Gastrocnemius medialis (tissue), 4 donors: Measurements from ENCODE around the gene PLB1. TPM values are rescaled to one million over a fixed set of nuclear protein-coding genes. Genes with fewer than 3 reads are reported as not detected.

Experiments
- ATAC-seq, 2 donors: fragments of 150-250 bp; one replicate each; pipeline ENCODE4 v1.9.1; 2016
- DNase-seq, 2 donors: peaks; one replicate each; pipeline ENCODE4 v3.0.0-alpha.2; 2019
- H3K27ac ChIP-seq, 4 donors: fragments of 200-600 bp; sonication (generic); 1 replicate in 1 of 4; 2 replicates in 3 of 4; pipeline ENCODE4 v1.5.1; 2016 to 2018; ENCODE audit warnings: mild to moderate bottlenecking in 2 of 4, moderate library complexity in 1 of 4
- H3K27me3 ChIP-seq, 3 donors: fragments of 200-600 bp; sonication (generic) in 2 of 3; 1 replicate in 1 of 3; 2 replicates in 2 of 3; pipeline versions ENCODE4 v1.5.1 to v1.6.0; 2016 to 2019; ENCODE audit warnings: mild to moderate bottlenecking in 1 of 3, moderate library complexity in 1 of 3
- H3K36me3 ChIP-seq, 2 donors: fragments of 200-600 bp; sonication (generic) in 1 of 2; one replicate each; pipeline ENCODE4 v1.5.1; 2017 to 2018
- H3K4me1 ChIP-seq, 2 donors: fragments of 200-600 bp; sonication (generic) in 1 of 2; one replicate each; pipeline ENCODE4 v1.5.1; 2016 to 2017; ENCODE audit warnings: mild to moderate bottlenecking in 2 of 2
- H3K4me3 ChIP-seq, 4 donors: fragments of 200-600 bp; sonication (generic) in 3 of 4; 1 replicate in 1 of 4; 2 replicates in 3 of 4; pipeline ENCODE4 v1.5.1; 2016 to 2019; ENCODE audit warnings: mild to moderate bottlenecking in 2 of 4
- H3K9me3 ChIP-seq, 3 donors: fragments of 200-600 bp; sonication (generic) in 2 of 3; 1 replicate in 1 of 3; 2 replicates in 2 of 3; pipeline ENCODE4 v1.5.1; 2016 to 2019
- POLR2A ChIP-seq, 2 donors: fragments of 450-650 bp; IDR thresholded peaks; one replicate each; pipeline ENCODE4 v1.6.1; 2017; ENCODE audit warnings: antibody characterized with exemption in 2 of 2, mild to moderate bottlenecking in 2 of 2, moderate library complexity in 2 of 2
- in situ Hi-C, 4 donors: fragments of 200-750 bp; cut with MboI; loops; one replicate each; pipeline versions ENCODE4 v1.15.0 to v1.8.0; 2017; ENCODE audit warnings: low sequenced_read_pairs in 4 of 4
- intact Hi-C: fragments of 100-400 bp; cut with DNase I; formaldehyde crosslinking; loops from one replicate; pipeline ENCODE4 v1.15.1; 2023; ENCODE audit warnings: low total_unique reads
- total RNA-seq, 4 donors: library from RNA; depleted of rRNA; stranded (reverse); fragments of >200 nt; gene quantifications; one replicate each; pipeline versions ENCODE4 v1.1.0 to v1.2.3, GENCODE V29; 2016
- TF ChIP-seq, protein P1 (sequence below), 5 experiments: fragments of 450-650 bp in 3 of 5; fragments of 200-600 bp in 2 of 5; sonication (generic) in 2 of 5; IDR thresholded peaks in 4 of 5; conservative IDR thresholded peaks in 1 of 5; 1 replicate in 4 of 5; 2 replicates in 1 of 5; pipeline ENCODE4 v1.5.1; 2016 to 2019; ENCODE audit warnings: antibody characterized with exemption in 5 of 5, mild to moderate bottlenecking in 3 of 5, moderate library complexity in 3 of 5

PLB1 gene
- total RNA-seq, 4 donors from 2014 or later = 1.2 to 4.3 (median 2.8) TPM

DNA sequence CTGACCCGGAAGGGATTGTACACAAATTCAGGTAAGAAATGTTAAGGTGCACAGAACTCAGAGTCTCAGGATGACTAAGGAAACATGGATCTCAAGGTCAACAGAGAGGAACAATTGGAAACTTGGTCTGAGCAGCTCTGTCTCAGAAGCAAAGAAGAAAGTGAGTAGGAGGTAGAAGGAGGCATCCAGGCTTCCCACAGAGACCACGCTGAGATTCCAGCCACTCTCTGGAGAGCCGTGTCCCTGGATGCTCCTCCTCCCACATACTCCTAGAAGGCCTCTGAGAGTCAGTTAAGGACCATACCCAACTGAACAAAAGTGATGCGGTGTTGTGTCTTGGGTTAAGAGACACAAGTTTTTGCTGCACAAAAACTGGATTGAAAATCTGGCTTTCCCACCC lies 8.6 kb upstream of the PLB1 start:
- intact Hi-C loops = no loop called here

DNA sequence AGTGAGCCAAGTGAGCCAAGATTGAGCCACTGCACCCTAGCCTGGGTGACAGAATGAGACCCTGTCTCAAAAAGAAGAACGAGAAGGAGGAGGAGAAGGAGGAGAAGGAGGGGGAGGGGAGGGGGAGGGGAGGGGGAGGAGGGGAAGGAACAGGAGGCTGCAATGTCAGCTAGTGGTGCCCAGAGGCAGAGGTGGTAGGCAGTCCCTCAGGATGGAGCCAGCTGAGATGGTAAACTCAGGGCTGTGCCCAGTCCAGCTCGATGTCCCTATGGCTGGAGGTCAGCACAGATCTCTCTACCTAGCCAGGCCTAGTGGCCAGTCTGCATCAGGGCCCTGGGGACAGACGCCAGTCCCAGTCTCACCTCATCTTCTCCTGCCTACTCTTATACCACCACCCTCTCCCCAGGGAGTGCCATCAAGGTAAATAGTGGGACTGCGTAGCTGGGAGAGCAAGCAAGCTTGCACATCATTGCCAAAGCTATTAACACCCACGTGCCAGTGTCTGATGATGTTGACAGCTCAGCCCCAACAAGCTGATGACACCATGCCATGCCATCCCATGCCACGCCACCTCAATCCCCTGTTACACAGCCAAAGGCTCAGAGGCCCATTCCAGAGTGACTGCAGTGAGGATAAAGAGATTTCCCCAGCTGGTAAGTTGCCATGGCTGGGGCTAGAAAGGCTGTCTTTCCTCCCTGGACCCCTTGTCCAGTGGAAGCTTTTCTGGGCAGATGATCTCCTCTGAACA lies 7.6 kb upstream of the PLB1 start:
- no peaks in the 10 kb centered on the region for H3K9me3 ChIP-seq
- TF ChIP-seq POLR2A (IDR thresholded peaks at IDR 0.05) = no peak
- TF ChIP-seq, protein P1, sequence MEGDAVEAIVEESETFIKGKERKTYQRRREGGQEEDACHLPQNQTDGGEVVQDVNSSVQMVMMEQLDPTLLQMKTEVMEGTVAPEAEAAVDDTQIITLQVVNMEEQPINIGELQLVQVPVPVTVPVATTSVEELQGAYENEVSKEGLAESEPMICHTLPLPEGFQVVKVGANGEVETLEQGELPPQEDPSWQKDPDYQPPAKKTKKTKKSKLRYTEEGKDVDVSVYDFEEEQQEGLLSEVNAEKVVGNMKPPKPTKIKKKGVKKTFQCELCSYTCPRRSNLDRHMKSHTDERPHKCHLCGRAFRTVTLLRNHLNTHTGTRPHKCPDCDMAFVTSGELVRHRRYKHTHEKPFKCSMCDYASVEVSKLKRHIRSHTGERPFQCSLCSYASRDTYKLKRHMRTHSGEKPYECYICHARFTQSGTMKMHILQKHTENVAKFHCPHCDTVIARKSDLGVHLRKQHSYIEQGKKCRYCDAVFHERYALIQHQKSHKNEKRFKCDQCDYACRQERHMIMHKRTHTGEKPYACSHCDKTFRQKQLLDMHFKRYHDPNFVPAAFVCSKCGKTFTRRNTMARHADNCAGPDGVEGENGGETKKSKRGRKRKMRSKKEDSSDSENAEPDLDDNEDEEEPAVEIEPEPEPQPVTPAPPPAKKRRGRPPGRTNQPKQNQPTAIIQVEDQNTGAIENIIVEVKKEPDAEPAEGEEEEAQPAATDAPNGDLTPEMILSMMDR (IDR thresholded peaks at IDR 0.05 in 4 of 5, conservative IDR thresholded peaks at IDR 0.05 in 1 of 5) = no peak
- no peak for ATAC-seq
- H3K27me3 ChIP-seq = no peaks in the 10 kb centered on the region
- DNase-seq = no peak
- H3K4me1 ChIP-seq = no peaks in the 10 kb centered on the region
- H3K4me3 ChIP-seq = no peak overlapping the region
- intact Hi-C loops = no loop called here
- H3K27ac ChIP-seq = no peak overlapping the region
- no peaks in the 10 kb centered on the region for H3K36me3 ChIP-seq
- in situ Hi-C loops = no loop called here

More for the DNA sequence above, 8.6 kb upstream of the PLB1 start:
- ATAC-seq (no peak), DNase-seq (no peak)
- no peaks in the 10 kb centered on the region for H3K9me3 ChIP-seq
- TF ChIP-seq, protein P1 (IDR thresholded peaks at IDR 0.05 in 4 of 5, conservative IDR thresholded peaks at IDR 0.05 in 1 of 5) = no peak
- TF ChIP-seq POLR2A (IDR thresholded peaks at IDR 0.05) = no peak
- in situ Hi-C loops = no loop called here
- H3K27ac ChIP-seq = no peak overlapping the region
- H3K4me3 ChIP-seq = no peak overlapping the region
- no peaks in the 10 kb centered on the region for H3K36me3 ChIP-seq
- H3K4me1 ChIP-seq = no peaks in the 10 kb centered on the region
- no peaks in the 10 kb centered on the region for H3K27me3 ChIP-seq

DNA sequence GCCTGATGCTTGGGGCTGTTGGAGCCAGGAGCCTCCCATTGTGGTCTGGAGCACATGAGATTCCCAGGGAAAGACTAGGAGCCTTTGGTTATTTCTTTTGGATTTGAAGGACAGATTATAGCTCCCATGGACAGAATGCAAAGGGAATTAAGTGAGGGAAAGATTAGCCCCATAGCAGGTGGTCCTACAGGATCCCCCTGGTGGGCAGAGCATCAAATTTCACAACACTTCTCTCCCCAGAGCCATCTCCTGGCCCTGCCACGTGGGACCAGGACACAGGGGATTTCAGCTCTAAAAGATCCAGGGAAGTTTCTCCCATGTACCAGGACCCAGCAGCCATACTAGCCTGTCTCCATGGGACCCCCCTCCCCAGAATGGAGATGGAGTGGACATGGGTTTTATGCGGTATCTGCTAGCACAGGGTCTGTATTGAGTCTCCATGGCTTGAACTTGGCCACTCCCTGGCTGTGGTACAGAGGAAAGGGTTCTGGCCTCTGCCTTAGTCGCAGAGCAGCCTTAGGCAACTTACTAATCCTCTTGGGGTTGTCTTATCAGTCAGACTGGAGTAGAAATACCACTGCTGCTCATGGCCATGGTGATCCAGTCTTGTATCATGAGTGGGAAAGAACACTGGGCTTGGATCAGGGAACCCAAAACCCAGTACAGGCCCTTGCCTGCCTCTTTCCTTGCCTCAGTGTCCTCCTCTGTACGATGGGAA lies 6.8 kb upstream of the PLB1 start:
- H3K27me3 ChIP-seq = no peaks in the 10 kb centered on the region
- in situ Hi-C loops = no loop called here
- no peaks in the 10 kb centered on the region for H3K4me1 ChIP-seq
- TF ChIP-seq, protein P1 (IDR thresholded peaks at IDR 0.05 in 4 of 5, conservative IDR thresholded peaks at IDR 0.05 in 1 of 5) = no peak
- no peak for TF ChIP-seq POLR2A (IDR thresholded peaks at IDR 0.05)
- intact Hi-C loops = no loop called here
- no peak overlapping the region for H3K4me3 ChIP-seq
- no peaks in the 10 kb centered on the region for H3K36me3 ChIP-seq
- H3K9me3 ChIP-seq = no peaks in the 10 kb centered on the region
- ATAC-seq = no peak
- no peak for DNase-seq
- no peak overlapping the region for H3K27ac ChIP-seq

DNA sequence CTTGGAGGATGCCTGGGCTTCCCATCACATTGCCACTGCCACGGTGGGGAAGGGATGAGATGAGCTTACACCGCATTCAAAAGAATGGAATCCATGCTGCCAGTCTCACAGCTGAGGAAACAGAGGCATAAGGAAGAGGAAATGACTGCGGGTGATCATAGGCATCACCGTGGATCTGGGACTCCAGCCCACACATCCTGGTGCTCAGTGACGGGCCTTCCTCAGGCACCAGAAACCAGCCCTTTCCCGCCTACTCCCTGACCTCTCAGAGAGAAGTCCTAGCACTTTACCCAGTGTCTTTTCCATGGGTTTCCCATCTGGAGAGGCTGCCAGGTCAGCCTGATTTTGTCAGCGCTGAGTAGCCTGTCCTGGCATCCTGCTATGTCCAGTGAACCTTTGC lies 5.3 kb upstream of the PLB1 start:
- Histone ChIP-seq H3K27ac (no peak overlapping the region), H3K36me3 (no peaks in the 10 kb centered on the region), H3K4me3 (no peak overlapping the region), H3K4me1 (no peaks in the 10 kb centered on the region), H3K27me3 (no peaks in the 10 kb centered on the region), H3K9me3 (no peaks in the 10 kb centered on the region)
- intact Hi-C loops = no loop called here
- ATAC-seq (no peak), DNase-seq (no peak)
- in situ Hi-C loops = no loop called here
- TF ChIP-seq POLR2A (IDR thresholded peaks at IDR 0.05) = no peak
- TF ChIP-seq, protein P1 (IDR thresholded peaks at IDR 0.05 in 4 of 5, conservative IDR thresholded peaks at IDR 0.05 in 1 of 5) = no peak
